Karpas-422 (cell line): Measurements from ENCODE around the gene ST3GAL3. TPM values are rescaled to one million over a fixed set of nuclear protein-coding genes. Genes with fewer than 3 reads are reported as not detected.

Experiments
- DNase-seq: peaks from one replicate; pipeline ENCODE4 v3.0.0-alpha.2; 2015
- H2AFZ ChIP-seq: fragments of 200-600 bp; sonication (generic); 2 replicates; pipeline ENCODE4 v1.6.1; 2014; ENCODE audit warnings: antibody characterized with exemption, low read length, mixed read lengths
- H3K27ac ChIP-seq: fragments of 200-600 bp; sonication (generic); 2 replicates; pipeline ENCODE4 v1.5.1; 2014; ENCODE audit warnings: mild to moderate bottlenecking, low read length, moderate library complexity
- H3K27me3 ChIP-seq: fragments of 200-600 bp; sonication (generic); 2 replicates; pipeline ENCODE4 v1.6.1; 2014; ENCODE audit warnings: low read length, mixed read lengths
- H3K36me3 ChIP-seq: fragments of 200-600 bp; sonication (generic); 2 replicates; pipeline ENCODE4 v1.6.1; 2014; ENCODE audit warnings: low read length, mixed read lengths; ENCODE audit not compliant: insufficient read depth
- H3K4me1 ChIP-seq: fragments of 200-600 bp; sonication (generic); 2 replicates; pipeline ENCODE4 v1.6.1; 2014; ENCODE audit warnings: mild to moderate bottlenecking, low read length, mixed read lengths
- H3K4me2 ChIP-seq: fragments of 200-600 bp; sonication (generic); 2 replicates; pipeline ENCODE4 v1.6.1; 2014; ENCODE audit warnings: low read length, low read depth, mild to moderate bottlenecking; ENCODE audit not compliant: poor library complexity, severe bottlenecking
- H3K4me3 ChIP-seq: fragments of 200-600 bp; sonication (generic); 2 replicates; pipeline ENCODE4 v1.5.1; 2014; ENCODE audit warnings: mild to moderate bottlenecking, antibody characterized with exemption, low read length, mixed read lengths
- H3K79me2 ChIP-seq: fragments of 200-600 bp; sonication (generic); 2 replicates; pipeline ENCODE4 v1.6.1; 2014; ENCODE audit warnings: mild to moderate bottlenecking, low read length, mixed read lengths
- H3K9ac ChIP-seq: fragments of 200-600 bp; sonication (generic); 2 replicates; pipeline ENCODE4 v1.6.0; 2014; ENCODE audit warnings: low read length
- H3K9me2 ChIP-seq: fragments of 200-600 bp; sonication (generic), shearing (Covaris generic); replicated peaks from 2 replicates; pipeline ENCODE4 v1.6.0; 2014; ENCODE audit warnings: mild to moderate bottlenecking, low read length, moderate library complexity; ENCODE audit not compliant: insufficient read depth
- H3K9me3 ChIP-seq: fragments of 300-700, 200-600 bp; sonication (generic); 2 replicates; pipeline ENCODE4 v1.6.1; 2014; ENCODE audit warnings: low read length, mixed read lengths
- H4K20me1 ChIP-seq: fragments of 200-600 bp; sonication (generic); 2 replicates; pipeline ENCODE4 v1.6.1; 2014; ENCODE audit warnings: mild to moderate bottlenecking, antibody characterized with exemption, low read length, low read depth; ENCODE audit not compliant: insufficient read depth
- total RNA-seq: library from RNA; depleted of rRNA; stranded (reverse); fragments of >200 nt; shearing (Covaris generic); gene quantifications from 2 replicates; pipeline ENCODE4 v1.2.3, GENCODE V29; 2014; ENCODE audit warnings: low replicate concordance

The ST3GAL3 gene
- total RNA-seq, 1 experiment from 2014 or later = 33.1 TPM

DNA sequence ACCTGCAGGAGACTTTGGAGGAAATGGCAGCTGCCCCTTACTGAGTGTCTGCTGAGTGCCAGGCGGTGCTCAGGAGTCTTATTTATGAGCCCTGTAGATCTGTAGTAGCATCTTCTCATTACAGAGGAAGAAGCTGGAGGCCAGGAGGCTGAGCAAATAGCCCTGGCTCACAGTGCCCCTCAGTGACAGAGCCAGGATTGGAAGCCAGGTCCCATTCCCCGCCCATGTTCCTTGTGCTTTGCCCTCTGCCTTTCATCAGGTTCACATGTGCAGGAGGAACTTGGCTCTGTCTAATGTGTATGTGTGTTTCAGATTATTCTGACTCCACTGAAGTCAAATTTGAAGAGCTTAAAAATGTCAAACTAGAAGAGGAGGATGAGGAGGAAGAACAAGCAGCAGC, 36.1 kb upstream of the ST3GAL3 start:
- no peaks in the 10 kb centered on the region for H3K4me1 ChIP-seq
- no peak overlapping the region for H3K27ac ChIP-seq
- peaks cover 33% of the 10 kb centered on the region for H3K79me2 ChIP-seq
- H3K27me3 ChIP-seq = no peaks in the 10 kb centered on the region
- peaks cover 71% of the 10 kb centered on the region for H3K36me3 ChIP-seq
- H3K9me3 ChIP-seq = no peaks in the 10 kb centered on the region
- no peaks in the 10 kb centered on the region for H3K9me2 ChIP-seq
- no peak for DNase-seq
- no peak overlapping the region for H3K4me2 ChIP-seq
- no peaks in the 10 kb centered on the region for H4K20me1 ChIP-seq
- no peak overlapping the region for H2AFZ ChIP-seq
- no peak overlapping the region for H3K4me3 ChIP-seq
- no peak overlapping the region for H3K9ac ChIP-seq

DNA sequence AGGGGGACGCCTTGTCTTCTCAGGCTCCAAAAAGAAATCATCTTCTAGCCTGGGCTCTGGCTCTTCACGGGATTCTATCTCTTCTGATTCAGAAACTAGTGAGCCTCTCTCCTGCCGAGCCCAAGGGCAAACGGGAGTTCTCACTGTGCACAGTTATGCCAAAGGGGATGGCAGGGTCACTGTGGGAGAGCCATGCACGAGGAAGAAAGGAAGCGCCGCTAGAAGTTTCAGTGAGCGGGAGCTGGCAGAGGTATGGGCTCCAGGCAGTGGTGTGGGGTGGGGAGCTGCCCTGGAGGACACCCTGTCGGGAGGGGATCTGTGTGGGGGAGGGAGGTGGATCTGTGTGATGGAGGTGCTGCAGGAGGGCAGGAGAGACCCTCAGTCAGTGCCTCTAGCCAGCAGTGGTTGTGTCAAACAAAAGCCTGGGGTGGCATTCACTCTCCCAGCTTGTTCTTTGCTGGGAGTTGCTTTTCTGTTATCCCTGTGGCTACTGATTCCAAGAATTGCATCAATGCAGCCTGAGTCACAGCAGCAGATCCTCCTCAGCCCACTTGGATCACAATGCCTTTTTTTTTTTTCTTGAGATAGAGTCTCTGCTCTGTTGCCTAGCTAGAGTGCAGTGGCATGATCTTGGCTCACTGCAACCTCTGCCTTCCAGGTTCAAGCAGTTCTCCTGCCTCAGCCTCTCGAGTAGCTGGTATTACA, 35.6 kb upstream of the ST3GAL3 start:
- Histone ChIP-seq H3K36me3 (peaks cover 65% of the 10 kb centered on the region), H3K79me2 (peaks cover 33% of the 10 kb centered on the region), H3K4me3 (no peak overlapping the region), H3K9me3 (no peaks in the 10 kb centered on the region), H3K4me2 (no peak overlapping the region), H3K9me2 (no peaks in the 10 kb centered on the region), H3K27ac (no peak overlapping the region), H4K20me1 (no peaks in the 10 kb centered on the region), H3K4me1 (no peaks in the 10 kb centered on the region), H3K9ac (no peak overlapping the region), H2AFZ (no peak overlapping the region), H3K27me3 (no peaks in the 10 kb centered on the region)
- no peak for DNase-seq

- Histone ChIP-seq H2AFZ (no peak overlapping the region), H3K27me3 (no peaks in the 10 kb centered on the region), H3K9me3 (no peaks in the 10 kb centered on the region), H3K4me1 (0 out of 2 replicates have a peak, but pooled peaks cover 4% of the 10 kb centered on the region), H3K4me2 (no peak overlapping the region), H3K36me3 (peaks cover 61% of the 10 kb centered on the region), H3K79me2 (peaks cover 40% of the 10 kb centered on the region), H4K20me1 (no peaks in the 10 kb centered on the region), H3K9ac (no peak overlapping the region), H3K9me2 (no peaks in the 10 kb centered on the region), H3K4me3 (no peak overlapping the region), H3K27ac (no peak overlapping the region)
- no peak for DNase-seq
These were observed 34.1 kb upstream of the ST3GAL3 start for GRCh38 chr1:43673261-43673660.

DNA sequence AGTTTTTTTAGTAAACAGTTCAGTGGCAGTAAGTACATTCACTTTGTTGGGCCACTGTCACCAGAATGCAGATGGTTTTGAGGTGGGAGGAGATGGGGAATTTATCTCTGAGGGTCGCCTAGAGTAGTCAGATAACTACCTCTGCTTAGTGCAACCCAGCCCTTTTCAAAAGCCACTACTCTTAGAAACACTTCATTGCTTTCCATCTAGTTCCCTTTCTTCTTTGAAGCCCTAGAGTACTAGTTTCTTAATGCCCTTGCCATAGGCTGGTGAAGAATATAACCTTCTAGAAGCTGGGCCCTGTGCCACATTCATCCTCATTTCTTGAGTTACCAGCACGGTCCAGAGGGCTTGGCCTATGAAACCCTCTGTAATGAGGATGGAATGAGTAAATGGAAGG, 28.4 kb upstream of the ST3GAL3 start:
- H3K4me2 ChIP-seq = no peak overlapping the region
- no peaks in the 10 kb centered on the region for H3K9me2 ChIP-seq
- H3K79me2 ChIP-seq = peaks cover 25% of the 10 kb centered on the region
- no peak overlapping the region for H3K9ac ChIP-seq
- H3K27ac ChIP-seq = no peak overlapping the region
- no peak overlapping the region for H2AFZ ChIP-seq
- no peak overlapping the region for H3K4me3 ChIP-seq
- H3K27me3 ChIP-seq = no peaks in the 10 kb centered on the region
- no peaks in the 10 kb centered on the region for H3K9me3 ChIP-seq
- no peak for DNase-seq
- no peaks in the 10 kb centered on the region for H4K20me1 ChIP-seq
- H3K36me3 ChIP-seq = peaks cover 34% of the 10 kb centered on the region
- H3K4me1 ChIP-seq = 0 out of 2 replicates have a peak, but pooled peaks cover 4% of the 10 kb centered on the region

GRCh38 chr1:43683560-43683959, 23.8 kb upstream of the ST3GAL3 start:
- Histone ChIP-seq H3K27me3 (no peaks in the 10 kb centered on the region), H3K36me3 (peaks cover 31% of the 10 kb centered on the region), H3K4me1 (no peaks in the 10 kb centered on the region), H4K20me1 (peaks cover 4% of the 10 kb centered on the region; the same call in 1 of the 2 replicates), H3K27ac (no peak overlapping the region), H3K4me3 (no peak overlapping the region), H3K9me2 (no peaks in the 10 kb centered on the region), H3K9ac (no peak overlapping the region), H3K4me2 (no peak overlapping the region), H3K9me3 (no peaks in the 10 kb centered on the region), H2AFZ (no peak overlapping the region), H3K79me2 (peaks cover 5% of the 10 kb centered on the region; the same call in 1 of the 2 replicates)
- no peak for DNase-seq

DNA sequence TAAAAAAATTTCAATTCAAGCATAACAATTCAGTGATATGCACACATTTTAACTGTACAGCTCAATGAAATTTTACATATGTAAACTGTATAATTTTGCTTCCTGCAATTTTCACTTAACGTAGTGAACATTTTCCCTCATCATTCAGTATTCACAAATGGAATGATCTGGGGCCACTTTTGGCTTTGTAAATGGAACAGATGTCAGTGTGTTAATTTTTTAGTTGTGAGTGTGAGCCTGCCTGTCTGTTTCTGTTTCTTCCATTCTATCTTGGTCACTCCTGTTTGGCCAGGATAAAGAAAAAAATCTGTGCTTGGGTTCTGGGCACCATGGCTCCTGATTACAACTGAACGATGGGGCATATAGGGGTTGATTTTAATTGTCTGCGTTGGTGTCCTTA, 20.5 kb upstream of the ST3GAL3 start:
- no peaks in the 10 kb centered on the region for H3K9me3 ChIP-seq

GRCh38 chr1:43687301-43688108, 19.8 kb upstream of the ST3GAL3 start:
- no peak overlapping the region for H3K4me2 ChIP-seq
- H4K20me1 ChIP-seq = peaks cover 4% of the 10 kb centered on the region; the same call in 1 of the 2 replicates
- DNase-seq = no peak
- peaks cover 51% of the 10 kb centered on the region for H3K36me3 ChIP-seq
- H3K27ac ChIP-seq = no peak overlapping the region
- no peaks in the 10 kb centered on the region for H3K9me3 ChIP-seq
- H2AFZ ChIP-seq = no peak overlapping the region
- H3K9me2 ChIP-seq = no peaks in the 10 kb centered on the region
- no peak overlapping the region for H3K4me3 ChIP-seq
- no peaks in the 10 kb centered on the region for H3K27me3 ChIP-seq
- H3K79me2 ChIP-seq = peaks cover 3% of the 10 kb centered on the region; the same call in 1 of the 2 replicates
- no peak overlapping the region for H3K9ac ChIP-seq
- no peaks in the 10 kb centered on the region for H3K4me1 ChIP-seq

More for the DNA sequence above, 20.5 kb upstream of the ST3GAL3 start:
- Histone ChIP-seq H3K36me3 (peaks cover 47% of the 10 kb centered on the region), H3K4me1 (no peaks in the 10 kb centered on the region), H3K27ac (no peak overlapping the region), H3K9ac (no peak overlapping the region), H3K79me2 (peaks cover 2% of the 10 kb centered on the region; the same call in 1 of the 2 replicates), H3K4me3 (no peak overlapping the region), H3K9me2 (no peaks in the 10 kb centered on the region), H4K20me1 (peaks cover 4% of the 10 kb centered on the region; the same call in 1 of the 2 replicates), H3K4me2 (no peak overlapping the region), H3K27me3 (no peaks in the 10 kb centered on the region), H2AFZ (no peak overlapping the region)
- no peak for DNase-seq

DNA sequence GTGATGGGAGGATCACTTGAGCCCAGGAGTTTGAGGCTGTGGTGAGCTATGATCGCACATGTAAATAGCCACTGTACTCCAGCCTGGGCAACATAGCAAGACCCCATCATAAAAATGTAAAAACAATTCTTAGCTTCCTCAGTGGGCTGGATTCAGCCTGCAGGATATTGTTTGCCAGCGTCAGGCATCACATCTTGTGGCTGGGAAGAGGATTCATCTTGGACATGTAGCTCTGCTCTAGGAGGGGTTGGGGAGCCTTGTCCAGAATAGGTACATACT, 19.3 kb upstream of the ST3GAL3 start:
- no peak overlapping the region for H2AFZ ChIP-seq
- H3K9ac ChIP-seq = no peak overlapping the region
- peaks cover 3% of the 10 kb centered on the region; the same call in 1 of the 2 replicates for H3K79me2 ChIP-seq
- peaks cover 4% of the 10 kb centered on the region; the same call in 1 of the 2 replicates for H4K20me1 ChIP-seq
- no peak overlapping the region for H3K27ac ChIP-seq
- H3K9me2 ChIP-seq = no peaks in the 10 kb centered on the region
- H3K4me2 ChIP-seq = no peak overlapping the region
- H3K27me3 ChIP-seq = no peaks in the 10 kb centered on the region
- no peaks in the 10 kb centered on the region for H3K9me3 ChIP-seq
- H3K4me1 ChIP-seq = no peaks in the 10 kb centered on the region
- H3K36me3 ChIP-seq = peaks cover 53% of the 10 kb centered on the region
- DNase-seq = no peak
- H3K4me3 ChIP-seq = no peak overlapping the region
